IMR-90 (cell line): Measurements from ENCODE around the gene CEACAM7. TPM values are rescaled to one million over a fixed set of nuclear protein-coding genes. Genes with fewer than 3 reads are reported as not detected.

ENCODE experiments used
- ATAC-seq: fragments of 200-7000 bp; cut with Tn5 transposase; 2 replicates; pipeline ENCODE4 v1.9.1; 2020; ENCODE audit warnings: low read depth, mild to moderate bottlenecking, moderate library complexity
- BruUV-seq: library from RNA; stranded (reverse); fragments of 400-500 nt; replicated peaks from 2 replicates; lab custom pipeline; 2021; lab: Mats Ljungman, UMichigan
- CTCF ChIA-PET: fragments of 300-600 bp; formaldehyde crosslinking; extraction: SDS; loops from one replicate; lab custom pipeline; 2021; ENCODE audit warnings: antibody characterized with exemption; lab: Yijun Ruan, JAX
- POLR2A ChIA-PET: fragments of 300-600 bp; sonication (Branson Sonifier 250); formaldehyde crosslinking; loops from one replicate; lab custom pipeline; 2022; ENCODE audit warnings: antibody characterized with exemption; ENCODE audit not compliant: unreplicated experiment; lab: Charles Lee
- DNase-seq: peaks from one replicate; pipeline ENCODE4 v3.0.0; 2013
- H2AFZ ChIP-seq: replicated peaks from 2 replicates; pipeline ENCODE3; 2013; ENCODE audit warnings: low read length, mild to moderate bottlenecking; ENCODE audit not compliant: poor library complexity
- H2AK5ac ChIP-seq: 2 replicates; pipeline ENCODE4 v1.6.1; 2013; ENCODE audit warnings: low read depth, low read length, inconsistent platforms
- H2AK9ac ChIP-seq: replicated peaks from 2 replicates; pipeline ENCODE3; 2013; ENCODE audit warnings: mild to moderate bottlenecking, low read depth, low read length, moderate library complexity; ENCODE audit not compliant: poor library complexity
- H2BK120ac ChIP-seq: 2 replicates; pipeline ENCODE4 v1.6.1; 2013; ENCODE audit warnings: low read depth, low read length, inconsistent platforms
- H2BK15ac ChIP-seq: 3 replicates; pipeline ENCODE4 v1.6.1; 2013; ENCODE audit warnings: low read depth, low read length, inconsistent platforms
- H2BK20ac ChIP-seq: 2 replicates; pipeline ENCODE4 v1.6.1; 2013; ENCODE audit warnings: low read depth, mild to moderate bottlenecking, inconsistent platforms, low read length, moderate library complexity
- H2BK5ac ChIP-seq: 2 replicates; pipeline ENCODE4 v1.6.1; 2013; ENCODE audit warnings: mild to moderate bottlenecking, low read depth, low read length, inconsistent platforms; ENCODE audit not compliant: poor library complexity, severe bottlenecking
- H3K14ac ChIP-seq: replicated peaks from 2 replicates; pipeline ENCODE4 v1.6.1; 2013; ENCODE audit warnings: low read depth, low read length, inconsistent platforms
- H3K18ac ChIP-seq: 2 replicates; pipeline ENCODE4 v1.6.1; 2013; ENCODE audit warnings: low read depth, low read length, control low read depth
- H3K23ac ChIP-seq: 2 replicates; pipeline ENCODE4 v1.6.1; 2013; ENCODE audit warnings: low read depth, low read length, inconsistent platforms
- H3K27ac ChIP-seq: 2 replicates; pipeline ENCODE4 v1.5.1; 2013; ENCODE audit warnings: mild to moderate bottlenecking, control low read depth, low read length; ENCODE audit not compliant: insufficient read depth
- H3K27me3 ChIP-seq: 2 replicates; pipeline ENCODE4 v1.6.1; 2013; ENCODE audit warnings: low read length; ENCODE audit not compliant: control insufficient read depth, insufficient read depth
- H3K36me3 ChIP-seq: 2 replicates; pipeline ENCODE4 v1.6.1; 2013; ENCODE audit warnings: low read length, mixed read lengths; ENCODE audit not compliant: control insufficient read depth, insufficient read depth
- H3K4ac ChIP-seq: 2 replicates; pipeline ENCODE4 v1.6.1; 2013; ENCODE audit warnings: low read depth, low read length, inconsistent platforms
- H3K4me1 ChIP-seq: 2 replicates; pipeline ENCODE4 v1.6.1; 2013; ENCODE audit warnings: low read length, mixed read lengths; ENCODE audit not compliant: control insufficient read depth, insufficient read depth
- H3K4me2 ChIP-seq: 2 replicates; pipeline ENCODE4 v1.6.1; 2013; ENCODE audit warnings: low read depth, mild to moderate bottlenecking, control low read depth, low read length, moderate library complexity
- H3K4me3 ChIP-seq: 2 replicates; pipeline ENCODE4 v1.5.1; 2013; ENCODE audit warnings: low read depth, mild to moderate bottlenecking, control low read depth, low read length, moderate library complexity; ENCODE audit not compliant: insufficient read depth
- H3K56ac ChIP-seq: 2 replicates; pipeline ENCODE4 v1.6.1; 2013; ENCODE audit warnings: low read length, inconsistent platforms; ENCODE audit not compliant: insufficient read depth; ENCODE audit errors: extremely low read depth
- H3K79me1 ChIP-seq, 2 experiments: 2 replicates each; pipeline ENCODE4 v1.6.1; 2013; ENCODE audit warnings: low read length in 2 of 2, inconsistent platforms in 1 of 2, low read depth in 1 of 2
- H3K9ac ChIP-seq: 2 replicates; pipeline ENCODE4 v1.6.1; 2013; ENCODE audit warnings: low read depth, low read length, control low read depth
- H3K9me1 ChIP-seq: 2 replicates; pipeline ENCODE4 v1.6.1; 2013; ENCODE audit warnings: low read length, inconsistent platforms; ENCODE audit not compliant: insufficient read depth
- H3K9me3 ChIP-seq: 2 replicates; pipeline ENCODE4 v1.6.1; 2013; ENCODE audit warnings: low read length; ENCODE audit not compliant: control insufficient read depth, insufficient read depth
- H4K20me1 ChIP-seq: 2 replicates; pipeline ENCODE4 v1.6.1; 2013; ENCODE audit warnings: low read length, inconsistent platforms; ENCODE audit not compliant: insufficient read depth
- H4K5ac ChIP-seq: 2 replicates; pipeline ENCODE4 v1.6.1; 2013; ENCODE audit warnings: mild to moderate bottlenecking, low read depth, low read length, control low read depth
- H4K8ac ChIP-seq, 2 experiments: 2 replicates each; pipeline ENCODE4 v1.6.1; 2013; ENCODE audit warnings: low read depth in 2 of 2, low read length in 2 of 2, control low read depth in 1 of 2, inconsistent platforms in 1 of 2
- H4K91ac ChIP-seq: 2 replicates; pipeline ENCODE4 v1.6.1; 2013; ENCODE audit warnings: low read depth, low read length, inconsistent platforms; ENCODE audit not compliant: insufficient read depth
- CHD1 ChIP-seq: IDR thresholded peaks from 2 replicates; pipeline ENCODE4 v1.6.1; 2012; ENCODE audit warnings: low read depth, low read length, improper control_type of control experiment
- MAFK ChIP-seq: IDR thresholded peaks from 2 replicates; pipeline ENCODE4 v1.6.1; 2012; ENCODE audit warnings: low read depth, low read length, improper control_type of control experiment
- SMC3 ChIP-seq: fragments of 150-350 bp; IDR thresholded peaks from 2 replicates; pipeline ENCODE4 v1.6.1; 2016; ENCODE audit warnings: low read depth, mild to moderate bottlenecking, antibody characterized with exemption, low read length, moderate library complexity
- WGBS, 2 experiments: methylation state at CpG; one replicate each; pipeline versions ENCODE4 v1.1.5 to v1.1.7; 2013; ENCODE audit warnings: missing lambda C conversion rate in 2 of 2; ENCODE audit not compliant: insufficient read length in 1 of 2; ENCODE audit errors: extremely low coverage in 2 of 2; 5-methylcytosine and 5-hydroxymethylcytosine counted together
- dilution Hi-C: fragments of 300-500 bp; cut with HindIII; formaldehyde crosslinking; loops from one replicate; pipeline ENCODE4 v1.14.3; 2018; ENCODE audit warnings: low sequenced_read_pairs; ENCODE audit not compliant: unreplicated experiment
- in situ Hi-C: fragments of 300-500 bp; cut with MboI; formaldehyde crosslinking; loops from 3 replicates; pipeline ENCODE4 v1.14.3; 2019; ENCODE audit warnings: low sequenced_read_pairs, inconsistent platforms, mixed read lengths
- intact Hi-C: fragments of 100-400 bp; cut with micrococcal nuclease; formaldehyde crosslinking; loops from 2 replicates; pipeline ENCODE4 v1.10.0; 2022
- polyA plus RNA-seq, 3 experiments: library from polyadenylated mRNA; depleted of rRNA; stranded (reverse); fragments of >200 nt; gene quantifications; 2 replicates each; pipeline ENCODE4 v1.2.3, GENCODE V29; 2012; ENCODE audit warnings: low replicate concordance in 1 of 3
- total RNA-seq: library from RNA; depleted of rRNA; stranded (reverse); fragments of >200 nt; gene quantifications from 2 replicates; pipeline ENCODE4 v1.2.3, GENCODE V29; 2012

CEACAM7 gene
- total and polyA plus RNA-seq, 2 of the 4 experiments (the other 2 are of a cell fraction) = not detected

DNA sequence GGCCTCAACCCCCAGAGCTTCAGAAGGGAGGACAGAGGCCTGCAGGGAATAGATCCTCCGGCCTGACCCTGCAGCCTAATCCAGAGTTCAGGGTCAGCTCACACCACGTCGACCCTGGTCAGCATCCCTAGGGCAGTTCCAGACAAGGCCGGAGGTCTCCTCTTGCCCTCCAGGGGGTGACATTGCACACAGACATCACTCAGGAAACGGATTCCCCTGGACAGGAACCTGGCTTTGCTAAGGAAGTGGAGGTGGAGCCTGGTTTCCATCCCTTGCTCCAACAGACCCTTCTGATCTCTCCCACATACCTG, 19.4 kb upstream of the CEACAM7 start:
- no peaks in the 10 kb centered on the region; the same call in 1 of the 2 replicates for H3K27me3 ChIP-seq
- H2AFZ ChIP-seq = no peak overlapping the region
- H4K8ac ChIP-seq = no peak overlapping the region
- DNase-seq (no peak), ATAC-seq (no peak)
- H3K9me1 ChIP-seq = no peaks in the 10 kb centered on the region
- H3K9me3 ChIP-seq = no peaks in the 10 kb centered on the region
- H3K4me1 ChIP-seq = no peaks in the 10 kb centered on the region
- H3K4me2 ChIP-seq = no peak overlapping the region
- H3K4me3 ChIP-seq = no peak overlapping the region
- H3K79me1 ChIP-seq = no peaks in the 10 kb centered on the region
- H4K91ac ChIP-seq = no peak overlapping the region
- ChIA-PET POLR2A (no interaction called here), CTCF (interaction anchor here (1.1 kb wide), 1 partner anchor 9 kb away, joined by 4 read pairs; no protein-coding TSS in a partner anchor)
- H4K5ac ChIP-seq = no peak overlapping the region
- H4K20me1 ChIP-seq = no peaks in the 10 kb centered on the region
- H3K56ac ChIP-seq = no peak overlapping the region
- no peak overlapping the region for H3K9ac ChIP-seq
- H3K18ac ChIP-seq = no peak overlapping the region
- no peaks in the 10 kb centered on the region for H3K36me3 ChIP-seq
- no peak overlapping the region for H2AK9ac ChIP-seq
- intact Hi-C loops = no loop called here
- in situ Hi-C loops = no loop called here
- H3K4ac ChIP-seq = no peak overlapping the region
- no peak overlapping the region for H2BK5ac ChIP-seq
- H3K23ac ChIP-seq = no peak overlapping the region
- no TSS peak for BruUV-seq
- 30% methylated on average over 2 of the region's 5 CpGs; no CpG with 5 or more reads in 1 of the 2 experiments for WGBS, 2 experiments
- no peak overlapping the region for H2BK20ac ChIP-seq
- no peak overlapping the region for H3K14ac ChIP-seq
- H2BK15ac ChIP-seq = no peak overlapping the region
- no peak overlapping the region for H3K27ac ChIP-seq
- H2AK5ac ChIP-seq = no peak overlapping the region
- dilution Hi-C loops = no loop called here
- H2BK120ac ChIP-seq = no peak overlapping the region
- TF ChIP-seq MAFK (no peak), CHD1 (no peak), SMC3 (no peak)
